DOHH2 (cell line): ENCODE data around the gene PIP4K2A.

Experiments
- H3F3A ChIP-seq: fragments of 200-600 bp; sonication (generic), shearing (Covaris generic); 2 replicates; pipeline ENCODE4 v1.6.0; 2016; ENCODE audit warnings: antibody characterized with exemption, mild to moderate bottlenecking; ENCODE audit not compliant: control insufficient read depth, insufficient read depth
- H3K27ac ChIP-seq: fragments of 200-600 bp; sonication (generic); 2 replicates; pipeline ENCODE4 v1.5.1; 2014; ENCODE audit warnings: low read depth, mild to moderate bottlenecking, low read length, moderate library complexity
- H3K27me3 ChIP-seq: fragments of 200-600 bp; sonication (generic); 2 replicates; pipeline ENCODE4 v1.6.1; 2014; ENCODE audit warnings: mild to moderate bottlenecking, low read length, mixed read lengths; ENCODE audit not compliant: control insufficient read depth
- H3K36me3 ChIP-seq: fragments of 200-600 bp; sonication (generic); 2 replicates; pipeline ENCODE4 v1.6.1; 2014; ENCODE audit warnings: mild to moderate bottlenecking, low read length, moderate library complexity, mixed read lengths; ENCODE audit not compliant: control insufficient read depth
- H3K4me1 ChIP-seq: fragments of 200-600 bp; sonication (generic); 2 replicates; pipeline ENCODE4 v1.6.1; 2014; ENCODE audit warnings: mild to moderate bottlenecking, low read length, mixed read lengths; ENCODE audit not compliant: control insufficient read depth
- H3K4me2 ChIP-seq: fragments of 200-600 bp; sonication (generic); 2 replicates; pipeline ENCODE4 v1.6.0; 2014; ENCODE audit warnings: mild to moderate bottlenecking, low read length, moderate library complexity
- H3K4me3 ChIP-seq: fragments of 200-600 bp; sonication (generic); 2 replicates; pipeline ENCODE4 v1.5.1; 2014; ENCODE audit warnings: mild to moderate bottlenecking, low read length, mixed read lengths
- H3K79me2 ChIP-seq: fragments of 200-600 bp; sonication (generic); 2 replicates; pipeline ENCODE4 v1.6.1; 2014; ENCODE audit warnings: mild to moderate bottlenecking, low read length, mixed read lengths; ENCODE audit not compliant: control insufficient read depth
- H3K9me2 ChIP-seq: fragments of 200-600 bp; sonication (generic); replicated peaks from 2 replicates; pipeline ENCODE4 v1.6.1; 2014; ENCODE audit warnings: mild to moderate bottlenecking, low read length, mixed read lengths; ENCODE audit not compliant: control insufficient read depth
- H3K9me3 ChIP-seq: fragments of 200-600 bp; sonication (generic); 2 replicates; pipeline ENCODE4 v1.6.1; 2014; ENCODE audit warnings: antibody characterized with exemption, low read length, mixed read lengths; ENCODE audit not compliant: control insufficient read depth, insufficient read depth
- H4K20me1 ChIP-seq: fragments of 200-600 bp; sonication (generic); 2 replicates; pipeline ENCODE4 v1.6.0; 2014; ENCODE audit warnings: low read depth, mild to moderate bottlenecking, antibody characterized with exemption, low read length, moderate library complexity; ENCODE audit not compliant: control insufficient read depth, insufficient read depth
- CTCF ChIP-seq: fragments of 200-600 bp; sonication (generic); IDR thresholded peaks from one replicate; pipeline ENCODE4 v1.5.1; 2014; ENCODE audit warnings: antibody characterized with exemption, mild to moderate bottlenecking, low read depth, low read length; ENCODE audit not compliant: poor library complexity, severe bottlenecking
- EZH2phosphoT487 ChIP-seq: fragments of 200-600 bp; sonication (generic); IDR thresholded peaks from 2 replicates; pipeline ENCODE4 v1.6.1; 2017; ENCODE audit warnings: borderline replicate concordance, mild to moderate bottlenecking, antibody characterized with exemption, low read length, moderate library complexity, mixed read lengths

The PIP4K2A gene

DNA sequence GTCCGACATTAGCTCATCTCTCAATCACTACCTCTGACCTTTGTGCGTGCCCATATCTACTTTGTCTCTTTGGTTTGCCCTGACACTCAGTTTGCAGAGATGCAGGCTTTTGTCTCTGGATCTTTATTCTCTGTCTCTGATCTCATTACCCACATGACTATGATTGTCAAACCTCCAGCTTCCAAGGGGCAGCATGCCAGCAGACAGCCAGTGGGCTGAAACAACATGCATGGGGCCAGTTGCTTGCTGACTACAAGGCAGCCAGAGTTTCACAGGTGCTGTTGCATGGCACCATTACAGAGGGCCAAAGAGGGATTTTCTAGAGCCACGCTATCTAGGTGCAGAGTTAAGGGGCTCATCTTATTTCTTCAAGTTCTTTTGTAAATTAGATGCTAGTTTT, 222.9 kb downstream of the PIP4K2A start:
- Histone ChIP-seq H3K27me3 (peaks cover 7% of the 10 kb centered on the region; the same call in 1 of the 2 replicates), H3K9me3 (no peaks in the 10 kb centered on the region), H4K20me1 (no peaks in the 10 kb centered on the region), H3K4me3 (no peak overlapping the region), H3K27ac (no peak overlapping the region), H3K4me1 (no peaks in the 10 kb centered on the region), H3K9me2 (no peaks in the 10 kb centered on the region), H3K79me2 (no peaks in the 10 kb centered on the region), H3K4me2 (no peak overlapping the region), H3F3A (no peaks in the 10 kb centered on the region), H3K36me3 (no peaks in the 10 kb centered on the region)
- TF ChIP-seq CTCF (no peak), EZH2phosphoT487 (no peak)

- Histone ChIP-seq H3K9me3 (no peaks in the 10 kb centered on the region), H3K79me2 (no peaks in the 10 kb centered on the region), H3K4me1 (no peaks in the 10 kb centered on the region), H3K4me2 (no peak overlapping the region), H3K36me3 (no peaks in the 10 kb centered on the region), H4K20me1 (no peaks in the 10 kb centered on the region), H3F3A (no peaks in the 10 kb centered on the region), H3K27me3 (peaks cover 10% of the 10 kb centered on the region; the same call in 1 of the 2 replicates), H3K9me2 (no peaks in the 10 kb centered on the region), H3K4me3 (no peak overlapping the region), H3K27ac (no peak overlapping the region)
- TF ChIP-seq EZH2phosphoT487 (no peak), CTCF (no peak)
Measured at GRCh38 chr10:22489975-22490374, 224.4 kb downstream of the PIP4K2A start.

GRCh38 chr10:22489467-22489866, 224.9 kb downstream of the PIP4K2A start:
- H3K4me2 ChIP-seq, result no peak overlapping the region
- peaks cover 10% of the 10 kb centered on the region; the same call in 1 of the 2 replicates for H3K27me3 ChIP-seq
- H3K27ac ChIP-seq, result no peak overlapping the region
- H3K36me3 ChIP-seq, result no peaks in the 10 kb centered on the region
- no peaks in the 10 kb centered on the region for H3K9me3 ChIP-seq
- no peaks in the 10 kb centered on the region for H4K20me1 ChIP-seq
- no peaks in the 10 kb centered on the region for H3F3A ChIP-seq
- TF ChIP-seq EZH2phosphoT487 (no peak), CTCF (no peak)
- H3K4me1 ChIP-seq, result no peaks in the 10 kb centered on the region
- H3K79me2 ChIP-seq, result no peaks in the 10 kb centered on the region
- no peaks in the 10 kb centered on the region for H3K9me2 ChIP-seq
- no peak overlapping the region for H3K4me3 ChIP-seq
